Chondrocyte (in vitro differentiated cells): ENCODE results near the gene ENTREP3. TPM values are rescaled to one million over a fixed set of nuclear protein-coding genes. Genes with fewer than 3 reads are reported as not detected.
A peak's percentile ranks its signal among the peaks of the same experiment; 100 is the strongest.

Experiments used
- DNase-seq: peaks from one replicate; pipeline ENCODE4 v3.0.0; 2021; ENCODE audit warnings: mixed read lengths, low spot score
- H3K27ac Mint-ChIP-seq: one replicate; pipeline ENCODE4 v1.8.0; 2021; ENCODE audit warnings: mild to moderate bottlenecking, moderate library complexity, mixed read lengths; ENCODE audit not compliant: unreplicated experiment
- H3K27me3 Mint-ChIP-seq: 2 replicates; pipeline ENCODE4 v1.8.0; 2021; ENCODE audit warnings: low read depth, mixed read lengths
- H3K36me3 Mint-ChIP-seq: 2 replicates; pipeline ENCODE4 v1.8.0; 2021; ENCODE audit warnings: low read depth, mixed read lengths
- H3K4me1 Mint-ChIP-seq: 2 replicates; pipeline ENCODE4 v1.8.0; 2021; ENCODE audit warnings: low read depth, mild to moderate bottlenecking, mixed read lengths
- H3K4me3 Mint-ChIP-seq: one replicate; pipeline ENCODE4 v1.8.0; 2021; ENCODE audit warnings: mild to moderate bottlenecking, moderate library complexity, mixed read lengths; ENCODE audit not compliant: unreplicated experiment
- H3K9me3 Mint-ChIP-seq: 2 replicates; pipeline ENCODE4 v1.8.0; 2021; ENCODE audit warnings: low read depth, mixed read lengths
- total RNA-seq: library from RNA; stranded (reverse); gene quantifications from 3 replicates; pipeline ENCODE4 v1.2.1, GENCODE V29; 2021
- TF ChIP-seq, protein P1 (sequence below): fragments of 200-600 bp; sonication (generic); IDR thresholded peaks from 2 replicates; pipeline ENCODE4 v1.5.0; 2021; ENCODE audit warnings: antibody characterized with exemption, mild to moderate bottlenecking, moderate library complexity

ENTREP3 gene
- total RNA-seq, 1 donor from 2014 or later = 42.8 TPM

DNA sequence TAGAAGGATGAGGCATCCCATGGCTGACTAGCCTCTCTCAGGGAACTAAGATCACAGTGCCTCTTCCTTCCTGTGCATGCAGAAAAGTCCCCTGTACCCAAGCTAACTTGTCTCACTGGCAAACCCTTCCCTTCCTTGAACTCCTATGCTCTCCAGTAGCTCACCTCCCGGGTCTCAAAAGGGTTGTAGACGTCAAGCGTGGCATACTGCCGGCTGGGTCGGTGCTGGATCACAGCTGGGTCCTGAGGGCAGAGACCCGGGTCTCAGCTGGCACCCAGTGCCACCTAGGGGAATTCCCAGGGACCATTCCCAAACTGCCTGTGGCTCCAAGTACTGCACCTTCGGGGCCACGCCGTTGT, 6.2 kb upstream of the ENTREP3 start:
- Mint-ChIP-seq H3K27me3 (no peaks in the 10 kb centered on the region), H3K27ac (peak overlapping the region; percentile 98), H3K36me3 (peaks cover 28% of the 10 kb centered on the region), H3K9me3 (no peaks in the 10 kb centered on the region), H3K4me3 (peak overlapping the region; percentile 94), H3K4me1 (peaks cover 27% of the 10 kb centered on the region)
- TF ChIP-seq, protein P1, sequence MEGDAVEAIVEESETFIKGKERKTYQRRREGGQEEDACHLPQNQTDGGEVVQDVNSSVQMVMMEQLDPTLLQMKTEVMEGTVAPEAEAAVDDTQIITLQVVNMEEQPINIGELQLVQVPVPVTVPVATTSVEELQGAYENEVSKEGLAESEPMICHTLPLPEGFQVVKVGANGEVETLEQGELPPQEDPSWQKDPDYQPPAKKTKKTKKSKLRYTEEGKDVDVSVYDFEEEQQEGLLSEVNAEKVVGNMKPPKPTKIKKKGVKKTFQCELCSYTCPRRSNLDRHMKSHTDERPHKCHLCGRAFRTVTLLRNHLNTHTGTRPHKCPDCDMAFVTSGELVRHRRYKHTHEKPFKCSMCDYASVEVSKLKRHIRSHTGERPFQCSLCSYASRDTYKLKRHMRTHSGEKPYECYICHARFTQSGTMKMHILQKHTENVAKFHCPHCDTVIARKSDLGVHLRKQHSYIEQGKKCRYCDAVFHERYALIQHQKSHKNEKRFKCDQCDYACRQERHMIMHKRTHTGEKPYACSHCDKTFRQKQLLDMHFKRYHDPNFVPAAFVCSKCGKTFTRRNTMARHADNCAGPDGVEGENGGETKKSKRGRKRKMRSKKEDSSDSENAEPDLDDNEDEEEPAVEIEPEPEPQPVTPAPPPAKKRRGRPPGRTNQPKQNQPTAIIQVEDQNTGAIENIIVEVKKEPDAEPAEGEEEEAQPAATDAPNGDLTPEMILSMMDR = peak; percentile 40
- DNase-seq = no peak

- TF ChIP-seq, protein P1 = no peak
- no peak overlapping the region for H3K4me3 Mint-ChIP-seq
- no peak for DNase-seq
Observed at GRCh38 chr1:155260276-155260675, 5.0 kb upstream of the ENTREP3 start.

GRCh38 chr1:155256058-155256852, 972 bp upstream of the ENTREP3 start:
- peaks cover 17% of the 10 kb centered on the region for H3K36me3 Mint-ChIP-seq
- H3K4me3 Mint-ChIP-seq = peak overlapping the region; percentile 83
- TF ChIP-seq, protein P1 = no peak
- no peak for DNase-seq
- H3K9me3 Mint-ChIP-seq = no peaks in the 10 kb centered on the region
- peaks cover 43% of the 10 kb centered on the region for H3K4me1 Mint-ChIP-seq
- H3K27me3 Mint-ChIP-seq = no peaks in the 10 kb centered on the region
- H3K27ac Mint-ChIP-seq = peak overlapping the region; percentile 93

More at GRCh38 chr1:155260276-155260675, 5.0 kb upstream of the ENTREP3 start:
- Mint-ChIP-seq H3K9me3 (no peaks in the 10 kb centered on the region), H3K4me1 (peaks cover 36% of the 10 kb centered on the region), H3K27me3 (no peaks in the 10 kb centered on the region), H3K36me3 (peaks cover 24% of the 10 kb centered on the region), H3K27ac (no peak overlapping the region)

DNA sequence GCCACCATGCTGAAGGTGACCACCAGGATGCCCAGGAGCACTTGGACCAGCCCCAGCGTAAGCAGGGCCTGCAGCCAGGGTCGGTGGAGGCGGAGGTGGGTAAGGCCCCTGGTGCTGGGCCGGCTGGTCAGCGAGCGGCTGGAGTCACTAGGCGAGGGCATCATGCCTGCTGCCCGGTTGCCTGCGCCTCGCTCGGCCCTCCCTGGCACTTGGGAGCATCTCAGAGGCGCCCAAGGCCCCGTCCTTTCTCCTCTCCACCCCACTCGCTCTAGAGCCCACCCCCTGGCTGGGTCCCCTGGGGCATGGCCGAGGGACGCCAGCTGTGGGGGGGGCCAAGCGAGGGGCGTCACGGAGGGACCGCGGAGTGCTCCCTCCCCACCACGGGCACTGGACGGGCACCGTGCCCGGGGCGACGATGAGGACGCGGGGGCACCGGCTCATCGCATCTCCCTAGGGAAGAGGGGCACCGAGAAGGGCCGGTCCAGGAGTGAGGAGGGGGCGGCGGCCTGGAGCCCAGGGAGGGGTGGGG, 505 bp downstream of the ENTREP3 start:
- Mint-ChIP-seq H3K4me3 (peak overlapping the region; percentile 83), H3K9me3 (no peaks in the 10 kb centered on the region), H3K27me3 (no peaks in the 10 kb centered on the region), H3K4me1 (peaks cover 42% of the 10 kb centered on the region), H3K27ac (peak overlapping the region; percentile 93), H3K36me3 (peaks cover 15% of the 10 kb centered on the region)
- TF ChIP-seq, protein P1 = no peak
- no peak for DNase-seq

DNA sequence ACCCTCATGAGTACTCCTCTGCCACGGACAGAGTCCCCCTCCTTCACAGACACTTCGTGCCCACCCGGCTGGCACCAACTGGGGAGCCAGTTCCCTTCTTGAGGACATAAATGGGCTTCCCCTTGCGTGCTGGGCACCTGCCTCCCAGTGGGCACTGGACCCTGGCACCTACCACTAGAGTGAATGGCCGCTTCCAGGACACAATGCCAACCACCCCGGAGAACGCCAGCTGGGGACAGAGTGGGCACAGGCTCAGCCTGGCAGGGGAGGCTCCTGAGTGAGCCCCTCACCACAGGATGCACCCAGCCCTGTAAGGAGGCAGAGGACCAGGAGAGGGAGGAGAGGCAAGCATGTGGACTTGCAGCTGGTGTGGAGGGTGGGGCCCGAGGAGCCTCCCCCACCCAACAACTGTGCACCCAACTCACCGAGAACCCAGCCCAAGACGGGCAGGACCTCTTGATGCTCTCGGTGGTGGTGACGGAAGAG, 1.0 kb downstream of the ENTREP3 start:
- Mint-ChIP-seq H3K4me1 (peaks cover 42% of the 10 kb centered on the region), H3K27me3 (no peaks in the 10 kb centered on the region), H3K9me3 (no peaks in the 10 kb centered on the region), H3K4me3 (peak overlapping the region; percentile 83), H3K36me3 (peaks cover 15% of the 10 kb centered on the region), H3K27ac (peak overlapping the region; percentile 73)
- DNase-seq = no peak
- TF ChIP-seq, protein P1 = peak; percentile 4
